Activated naive CD4-positive, alpha-beta T cell treated with Interleukin-2 at 50 U/mL for 16 hours (primary cell): ENCODE data around the gene AHDC1.

ENCODE experiments used
- DNase-seq: peaks from one replicate; pipeline ENCODE4 v3.0.0-alpha.2; 2020

Gene AHDC1

DNA sequence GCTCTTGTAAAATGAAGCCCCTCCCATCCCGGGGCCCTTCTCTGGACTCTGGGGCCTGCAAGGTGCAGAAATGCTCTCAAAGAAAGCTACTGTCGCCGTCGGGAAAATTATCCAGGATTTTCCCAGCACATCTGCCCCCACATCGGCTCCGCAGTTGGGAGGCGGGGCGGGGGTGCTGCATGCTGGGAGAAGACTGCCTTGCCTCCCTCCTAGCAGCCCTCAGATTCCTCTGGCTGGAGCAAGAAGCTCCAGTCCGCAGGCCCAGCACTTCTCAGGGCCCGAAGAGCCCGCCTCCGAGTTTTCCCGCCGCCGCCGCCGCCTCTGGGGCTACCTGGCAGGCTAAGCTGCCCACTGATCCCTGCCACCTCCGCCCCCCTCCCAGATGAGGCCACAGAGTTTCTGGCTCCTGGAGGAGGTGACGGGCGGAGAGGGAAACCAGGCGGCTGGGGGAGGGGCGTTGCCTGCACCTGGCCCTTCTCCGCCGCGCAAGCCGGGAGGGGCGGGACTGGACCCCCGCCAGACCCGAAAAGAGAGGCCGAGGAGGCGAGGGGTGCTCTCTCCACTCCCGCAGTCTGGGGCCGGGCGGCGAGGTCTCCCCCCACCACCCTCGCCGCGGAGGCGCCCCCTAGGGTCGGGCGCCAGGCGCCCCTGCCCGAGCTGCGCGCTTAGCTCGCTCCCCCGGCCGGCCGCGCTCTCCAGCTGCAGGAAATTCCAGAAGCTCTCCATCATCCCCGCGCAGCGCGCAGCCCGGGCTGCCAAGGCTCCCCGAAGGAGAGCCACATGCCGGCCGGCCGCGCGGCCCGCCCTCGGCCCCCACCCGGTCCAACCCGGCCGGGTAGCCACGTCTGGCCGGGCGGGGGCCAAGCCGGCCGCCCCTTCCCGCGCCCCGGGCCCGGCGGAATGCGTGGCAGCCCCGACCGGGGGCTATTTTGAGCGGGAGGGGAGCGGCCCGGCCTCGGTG is 28.8 kb downstream of the AHDC1 start:
- no peak for DNase-seq

DNA sequence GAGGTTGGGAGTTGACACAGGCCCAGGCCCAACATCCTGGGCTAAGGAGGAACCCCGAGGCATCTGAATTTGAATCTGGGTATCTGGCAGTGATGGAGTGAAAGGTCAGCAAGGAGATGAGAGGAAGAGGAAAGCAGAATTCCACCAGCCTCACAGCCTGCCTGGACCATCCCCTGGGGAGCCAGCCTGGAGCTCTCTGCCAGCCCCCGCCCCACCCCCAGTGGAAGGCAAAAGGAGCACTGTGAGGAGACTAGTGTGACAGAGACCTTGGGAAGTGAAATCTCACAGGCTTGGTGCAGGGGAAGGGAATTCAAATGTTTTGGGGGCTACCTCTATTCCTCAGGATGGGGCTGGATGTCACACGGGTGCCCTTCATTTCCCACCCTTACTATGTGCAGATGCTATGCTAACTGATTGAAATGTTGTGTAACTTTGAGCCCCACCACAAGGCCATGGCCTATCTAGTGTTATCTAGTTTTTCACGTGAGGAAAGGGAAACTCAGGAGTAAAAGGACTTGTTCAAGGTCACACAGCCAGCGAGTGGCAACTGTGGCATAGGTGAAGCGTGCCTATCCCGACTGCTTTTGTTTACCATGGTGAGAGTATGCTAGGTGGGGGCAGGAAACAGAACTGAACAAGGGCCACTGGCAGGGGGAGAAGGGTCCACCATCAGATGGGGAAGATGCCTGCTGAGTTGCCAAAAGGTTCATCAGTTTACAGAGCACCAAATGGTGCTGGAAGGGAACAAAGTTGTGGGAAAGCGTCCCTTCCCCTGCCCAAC is 29.8 kb downstream of the AHDC1 start:
- DNase-seq: no peak

- DNase-seq: no peak
These were observed 31.1 kb downstream of the AHDC1 start for GRCh38 chr1:27572679-27573426.

DNA sequence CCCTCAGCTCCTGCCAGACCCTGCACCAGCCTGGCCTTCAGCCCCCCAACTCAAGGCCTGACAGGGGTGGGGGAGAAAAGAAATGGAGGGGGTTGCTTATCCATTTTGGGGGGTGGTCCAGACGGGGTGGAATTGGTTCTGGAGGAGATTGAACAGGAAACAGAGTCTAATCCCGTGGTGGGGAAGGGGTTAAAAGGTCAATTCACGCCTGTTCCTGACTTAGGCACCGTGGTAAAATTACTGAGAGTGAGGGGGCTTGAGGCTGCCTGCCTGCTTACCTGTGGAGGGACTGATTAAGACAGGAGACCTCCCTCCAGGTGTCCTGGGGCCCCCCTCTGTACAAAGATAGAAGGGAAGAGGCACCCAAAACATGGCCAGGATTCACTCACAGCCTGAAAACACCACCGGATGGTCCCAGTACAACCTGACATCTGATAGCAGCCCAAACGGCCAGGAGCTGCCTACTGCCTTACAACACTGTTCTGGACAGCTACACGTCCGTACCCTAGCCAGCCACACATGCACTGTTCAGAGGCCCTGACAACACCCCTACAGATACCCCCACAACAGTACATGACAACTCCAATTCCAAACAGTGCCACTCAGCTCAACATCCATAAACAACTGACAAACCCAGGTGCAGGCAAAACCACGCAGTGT is 31.8 kb downstream of the AHDC1 start:
- DNase-seq: no peak

DNA sequence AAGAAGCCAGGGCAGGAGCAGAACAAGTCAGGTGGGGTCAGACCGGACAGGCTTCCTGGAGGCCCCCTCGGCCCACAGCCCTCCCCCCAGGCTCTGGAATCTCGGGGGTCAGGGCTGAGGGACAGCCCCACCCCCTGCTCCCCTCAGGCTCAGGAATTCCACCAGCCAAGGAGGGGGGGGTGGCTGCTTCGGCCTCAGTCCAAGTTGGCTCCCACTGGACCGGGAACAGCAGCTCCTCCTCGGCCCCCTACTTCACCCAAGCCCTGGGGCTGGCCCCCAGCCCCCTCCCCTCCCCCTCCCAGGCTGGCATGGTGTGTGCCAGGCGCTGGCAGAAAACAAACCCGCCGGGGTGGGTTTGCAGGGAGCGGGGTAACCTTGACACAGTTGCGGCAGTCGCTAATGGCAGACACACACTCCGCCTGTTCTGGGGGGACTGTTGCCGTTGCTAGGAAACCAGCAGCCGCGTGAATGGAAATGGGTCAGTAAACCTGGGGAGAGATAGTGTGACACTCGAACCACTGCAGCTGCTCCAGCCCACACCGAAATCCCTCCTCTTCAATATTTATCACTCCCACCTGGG is 32.4 kb downstream of the AHDC1 start:
- no peak for DNase-seq

- no peak for DNase-seq
These were observed 33.2 kb downstream of the AHDC1 start for GRCh38 chr1:27570784-27571183.

DNA sequence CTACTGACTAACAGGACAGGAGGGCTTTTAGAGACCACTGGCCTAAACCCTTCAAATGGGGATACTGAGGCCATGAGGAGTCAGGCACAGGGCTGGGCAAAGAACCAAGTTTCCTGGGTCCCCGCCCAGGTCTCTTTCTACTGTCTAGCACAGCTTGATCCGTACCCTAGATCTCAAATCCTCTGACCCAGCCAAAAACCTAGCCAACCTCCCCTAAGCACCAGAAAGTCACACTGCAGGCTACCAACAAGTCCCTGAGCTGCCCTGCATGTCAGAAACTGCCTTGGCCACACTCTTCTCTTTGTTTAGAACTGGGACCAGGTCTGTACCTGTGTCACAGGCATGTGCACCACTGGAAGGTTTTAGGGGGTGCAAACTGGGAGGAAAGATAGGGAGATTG is 33.6 kb downstream of the AHDC1 start:
- no peak for DNase-seq

- DNase-seq: no peak
These were observed 34.2 kb downstream of the AHDC1 start for GRCh38 chr1:27569506-27570291.

DNA sequence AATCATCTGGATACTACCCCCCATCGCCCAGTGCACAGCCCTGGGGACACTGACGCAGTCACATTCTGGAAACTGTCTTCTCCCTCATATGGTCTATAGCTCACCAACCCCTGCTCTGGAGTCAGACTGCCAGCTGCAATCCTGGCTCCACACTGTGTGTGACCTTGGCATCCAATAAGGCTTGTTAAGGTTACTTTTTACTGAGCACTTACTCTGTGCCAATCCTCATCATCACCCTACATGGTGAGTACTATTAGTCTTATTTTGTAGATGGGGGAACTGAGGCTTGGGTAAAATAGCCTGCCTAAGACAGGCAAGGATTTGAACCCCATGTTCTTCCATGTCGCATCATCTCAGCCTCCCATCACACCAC is 34.9 kb downstream of the AHDC1 start:
- DNase-seq: no peak

GRCh38 chr1:27568300-27569087 is 35.5 kb downstream of the AHDC1 start:
- peak; percentile 91 for DNase-seq

GRCh38 chr1:27567971-27568299 is 36.0 kb downstream of the AHDC1 start:
- DNase-seq: no peak

GRCh38 chr1:27567146-27567526 is 36.8 kb downstream of the AHDC1 start:
- DNase-seq: no peak

- DNase-seq: no peak
These were observed 37.3 kb downstream of the AHDC1 start for GRCh38 chr1:27566462-27567145.

DNA sequence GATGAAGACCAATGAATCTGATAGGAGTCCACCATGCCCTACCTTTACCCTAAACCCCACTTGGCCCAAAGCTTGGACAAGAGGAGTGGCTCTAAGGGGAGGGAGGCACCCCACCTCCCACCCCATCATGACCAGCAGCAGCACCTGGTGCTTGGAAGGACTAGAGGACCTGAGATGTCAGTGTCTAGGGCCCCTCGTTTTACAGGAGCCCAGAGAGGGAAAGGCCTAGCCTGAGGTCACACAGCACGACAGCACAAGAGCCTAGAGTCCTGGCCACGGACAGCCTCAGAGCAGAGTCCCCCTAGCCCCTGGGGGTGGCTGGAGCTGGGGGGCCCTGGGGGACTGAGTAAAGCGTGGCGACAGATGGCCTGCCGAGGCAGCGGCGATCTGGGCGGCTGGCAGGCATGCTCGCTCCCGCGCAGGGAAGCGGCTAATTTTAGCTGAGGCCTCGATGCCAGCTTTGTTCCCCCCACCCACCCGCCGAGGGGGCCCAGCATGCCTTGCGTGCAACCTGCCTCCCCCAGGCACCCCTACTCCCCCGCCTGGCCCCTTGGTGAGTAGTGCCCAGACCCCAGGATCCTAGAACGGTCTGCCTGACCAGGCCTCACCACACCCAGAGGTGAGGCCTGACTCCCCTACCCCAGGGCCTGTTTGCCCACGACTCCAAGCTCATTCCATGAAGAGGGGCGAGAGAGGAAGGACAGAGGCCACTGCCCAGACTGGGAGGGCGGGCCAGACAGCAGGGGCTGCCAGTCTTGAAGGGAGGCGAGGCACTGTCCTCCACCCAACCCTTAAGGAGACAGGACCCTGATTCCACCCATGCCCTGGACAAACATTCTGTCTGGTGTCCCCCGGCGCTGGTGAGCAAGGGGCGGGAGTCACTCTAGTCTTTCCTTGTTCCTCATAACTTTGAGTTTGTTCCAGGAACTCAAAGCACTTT is 39.0 kb downstream of the AHDC1 start:
- no peak for DNase-seq

DNA sequence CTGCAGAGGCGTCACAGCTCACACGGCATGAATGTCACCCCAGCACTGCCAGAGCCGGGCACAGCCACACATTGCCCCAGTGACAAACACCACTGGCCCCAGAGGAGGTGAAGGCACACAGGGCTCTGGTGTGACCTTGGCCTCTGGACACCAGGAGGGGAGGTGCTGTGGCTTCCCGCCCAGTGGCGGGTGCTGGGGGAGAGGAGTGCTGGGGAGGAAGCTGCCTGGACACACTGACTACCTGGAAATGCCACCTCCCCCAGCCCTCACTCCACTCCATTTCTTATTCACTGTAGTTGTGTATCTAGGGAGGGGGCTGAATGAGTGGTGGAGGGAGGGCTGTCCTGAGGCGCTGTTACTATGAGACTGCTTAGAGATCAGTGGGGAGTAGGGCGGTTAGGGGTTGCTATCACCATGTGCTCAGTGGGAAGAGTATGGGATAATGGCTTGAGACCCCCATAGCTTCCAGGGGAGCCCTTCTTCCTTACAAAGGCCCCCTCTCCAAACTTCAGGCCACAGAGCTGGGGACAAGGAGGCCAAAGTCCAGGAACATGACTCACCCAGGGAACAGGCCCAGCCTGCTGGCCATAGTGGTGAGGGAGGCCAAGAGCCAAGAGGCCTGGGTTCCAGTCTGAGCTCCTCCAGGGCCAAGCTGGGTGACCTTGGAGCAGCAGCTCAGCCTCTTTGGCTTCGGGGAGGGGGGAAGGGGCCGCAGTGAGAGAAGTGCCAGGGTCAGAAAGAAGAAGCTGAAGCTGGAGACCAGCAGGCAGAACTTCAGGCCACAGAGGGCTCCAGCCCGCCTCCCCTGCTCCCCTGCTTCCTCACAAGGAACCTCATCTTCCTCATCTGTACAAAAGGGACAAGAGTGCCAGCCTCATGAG is 40.1 kb downstream of the AHDC1 start:
- DNase-seq: no peak

DNA sequence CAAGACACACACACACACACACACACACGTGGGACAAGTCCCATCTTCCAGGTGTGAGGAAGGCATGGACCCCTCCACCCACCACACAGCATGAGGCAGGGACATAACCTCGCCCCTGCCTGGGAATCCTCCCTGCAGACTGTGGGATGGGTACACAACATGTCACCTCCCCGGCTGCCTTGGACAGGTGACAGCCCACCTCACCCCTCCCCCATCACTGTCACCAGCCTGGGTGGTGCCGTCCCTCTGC is 40.7 kb downstream of the AHDC1 start:
- DNase-seq: no peak

DNA sequence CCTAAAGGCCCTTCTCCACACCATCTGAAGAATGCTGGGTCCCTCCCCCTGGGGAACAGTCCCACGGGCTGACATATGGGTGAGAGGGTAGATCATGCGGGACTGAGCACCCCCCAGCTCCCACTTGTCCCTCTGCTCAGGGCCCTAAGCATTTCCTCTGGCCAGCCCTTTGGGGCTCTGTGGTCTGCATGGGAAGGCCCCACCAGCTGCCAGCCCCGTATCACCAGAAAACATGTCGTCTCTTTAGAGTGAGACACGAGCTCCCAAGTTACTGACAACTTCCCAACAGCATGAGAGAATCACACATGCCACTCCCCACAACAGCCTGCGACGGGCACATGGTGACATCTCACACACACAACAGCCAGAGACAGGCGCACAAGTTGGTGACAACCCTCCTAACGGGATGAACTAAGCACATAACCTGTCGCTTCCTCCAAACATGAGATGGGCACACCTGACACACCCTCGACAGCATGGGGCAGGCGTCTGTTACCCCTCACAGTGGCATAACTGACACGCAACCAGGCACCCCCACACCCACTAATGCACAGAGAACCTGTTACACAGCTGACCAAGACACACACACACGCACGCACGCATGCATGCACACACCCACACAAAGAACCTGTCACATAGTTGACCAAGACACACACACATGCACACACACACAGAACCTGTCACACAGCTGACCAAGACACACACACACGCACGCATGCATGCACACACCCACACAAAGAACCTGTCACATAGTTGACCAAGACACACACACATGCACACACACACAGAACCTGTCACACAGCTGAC is 41.2 kb downstream of the AHDC1 start:
- DNase-seq: no peak

DNA sequence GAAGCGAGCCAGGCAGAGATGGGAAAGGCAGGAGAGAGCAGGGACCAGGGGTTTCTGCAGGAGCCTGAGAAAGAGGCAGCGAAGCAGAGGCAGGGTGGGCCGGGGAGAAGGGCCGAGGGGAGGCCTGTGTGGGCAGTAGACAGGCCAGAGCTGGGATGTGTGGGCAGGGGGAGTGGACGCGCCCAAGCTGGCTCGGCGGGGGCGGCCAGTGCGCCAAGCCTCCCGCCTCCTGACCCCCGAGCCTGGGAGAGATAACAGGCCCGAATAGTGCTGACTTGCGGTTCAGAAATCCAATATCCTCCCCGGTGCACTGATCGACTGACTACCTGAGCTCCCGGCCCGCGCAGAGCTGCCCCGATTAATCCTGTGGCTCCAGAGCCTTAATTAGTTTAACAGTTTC is 41.9 kb downstream of the AHDC1 start:
- no peak for DNase-seq
